GM19240 (cell line): ENCODE data around the gene PHF12.
A peak's percentile ranks its signal among the peaks of the same experiment; 100 is the strongest.

ENCODE experiments used
- DNase-seq: peaks from one replicate; pipeline ENCODE4 v3.0.0; 2011; ENCODE audit warnings: low spot score; ENCODE audit not compliant: insufficient read length

The PHF12 gene

GRCh38 chr17:28951428-28951990 lies at the start of gene PHF12:
TSS of gene PHF12 (minus strand) at chr17:28951518. CDS start at chr17:28950960, 558 bp downstream.
- DNase-seq: peak; percentile 93

DNA sequence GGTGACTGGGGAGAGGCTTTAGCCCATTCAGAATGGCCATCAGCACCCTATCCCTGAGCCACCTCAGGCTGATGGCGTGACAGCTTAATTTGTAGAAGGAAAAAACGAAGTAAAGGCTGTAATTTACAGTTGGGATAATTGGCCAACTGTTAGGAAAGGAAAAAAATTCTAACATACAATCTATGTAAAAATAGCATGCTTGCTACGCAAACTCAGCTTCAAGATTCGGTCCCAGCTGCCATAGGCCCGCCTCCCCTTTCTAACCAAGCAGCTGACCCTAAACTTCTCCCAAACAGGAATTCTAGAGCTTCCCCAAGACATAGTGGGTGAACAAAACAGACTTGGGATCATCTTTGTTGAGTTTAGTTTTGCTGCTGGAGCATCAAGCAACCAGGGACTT lies 49.7 kb upstream of the PHF12 start:
- no peak for DNase-seq

- DNase-seq: no peak
These were observed 47.9 kb upstream of the PHF12 start for GRCh38 chr17:28999206-28999605.

GRCh38 chr17:28997806-28998205 lies 46.5 kb upstream of the PHF12 start:
- no peak for DNase-seq

- no peak for DNase-seq
These were observed 45.3 kb upstream of the PHF12 start for GRCh38 chr17:28996554-28997096.

- no peak for DNase-seq
These were observed 42.5 kb upstream of the PHF12 start for GRCh38 chr17:28993645-28994426.

GRCh38 chr17:28992625-28993600 lies 41.6 kb upstream of the PHF12 start:
- no peak for DNase-seq

GRCh38 chr17:28992185-28992584 lies 40.9 kb upstream of the PHF12 start:
- DNase-seq: no peak

DNA sequence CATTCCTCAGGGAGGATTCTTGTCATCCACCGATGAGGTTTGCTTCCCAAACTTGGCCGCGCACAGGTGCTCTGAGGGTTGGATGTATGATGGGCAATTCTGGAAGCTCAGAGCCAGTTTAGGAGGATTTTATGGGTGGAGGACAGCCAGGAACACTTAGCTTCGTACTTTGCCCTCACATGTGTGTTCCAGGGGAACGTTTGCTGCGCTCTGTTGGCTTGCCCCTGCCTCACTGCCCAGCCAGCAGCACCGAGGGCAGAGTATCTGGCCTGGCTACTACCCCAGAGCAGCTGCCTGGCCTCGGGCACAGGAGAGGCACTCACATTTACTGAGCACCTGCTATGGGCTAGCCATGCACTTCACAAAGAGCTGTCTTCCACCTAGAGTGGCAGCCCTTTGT lies 40.5 kb upstream of the PHF12 start:
- no peak for DNase-seq

GRCh38 chr17:28989028-28989427 lies 37.7 kb upstream of the PHF12 start:
- DNase-seq: no peak

- DNase-seq: no peak
These were observed 37.2 kb upstream of the PHF12 start for GRCh38 chr17:28988475-28988874.

DNA sequence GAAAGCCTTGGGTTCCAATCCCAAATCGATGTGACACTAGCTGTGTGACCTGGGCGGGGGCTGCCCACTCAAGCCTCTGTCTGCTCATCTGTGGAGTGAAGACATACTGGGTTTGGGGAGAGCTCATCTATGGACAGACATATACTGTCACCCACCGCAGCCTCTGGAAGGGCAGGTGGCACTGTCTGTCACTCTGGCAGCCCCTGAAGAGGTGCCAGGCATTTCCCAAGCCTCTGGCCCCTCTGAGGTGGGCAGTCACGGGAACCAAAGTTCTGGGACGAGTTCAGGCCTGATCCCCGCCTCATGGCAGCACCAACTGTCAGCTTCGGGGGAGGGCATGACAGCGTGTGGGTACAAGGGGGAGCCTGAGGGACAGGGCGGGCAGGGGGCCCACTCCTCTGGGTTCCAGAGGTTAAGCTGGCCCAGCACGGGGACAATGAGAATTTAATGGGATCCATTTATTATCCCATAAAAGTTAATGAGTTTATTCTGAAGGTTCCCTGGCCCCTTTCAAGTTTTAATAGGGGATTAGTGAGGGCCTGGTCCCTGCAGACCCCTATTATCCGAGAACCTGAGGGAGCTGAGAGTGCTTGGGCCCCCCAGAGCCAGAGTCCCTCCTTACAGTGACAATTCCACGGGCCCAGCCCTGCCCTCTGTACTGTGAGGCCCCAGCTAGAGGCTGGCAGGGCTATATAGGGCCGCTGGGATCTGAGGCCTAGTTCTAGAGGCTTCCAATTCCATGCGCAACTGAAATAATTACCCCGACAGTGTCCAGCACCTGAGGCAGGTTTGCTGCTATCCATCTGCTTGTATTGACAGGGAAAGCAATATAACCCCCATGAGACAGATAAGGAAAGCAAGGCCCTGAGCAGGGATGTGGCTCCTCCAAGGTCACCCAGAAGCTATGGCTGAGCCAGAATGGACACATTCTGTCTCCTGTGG lies 35.7 kb upstream of the PHF12 start:
- DNase-seq: no peak

DNA sequence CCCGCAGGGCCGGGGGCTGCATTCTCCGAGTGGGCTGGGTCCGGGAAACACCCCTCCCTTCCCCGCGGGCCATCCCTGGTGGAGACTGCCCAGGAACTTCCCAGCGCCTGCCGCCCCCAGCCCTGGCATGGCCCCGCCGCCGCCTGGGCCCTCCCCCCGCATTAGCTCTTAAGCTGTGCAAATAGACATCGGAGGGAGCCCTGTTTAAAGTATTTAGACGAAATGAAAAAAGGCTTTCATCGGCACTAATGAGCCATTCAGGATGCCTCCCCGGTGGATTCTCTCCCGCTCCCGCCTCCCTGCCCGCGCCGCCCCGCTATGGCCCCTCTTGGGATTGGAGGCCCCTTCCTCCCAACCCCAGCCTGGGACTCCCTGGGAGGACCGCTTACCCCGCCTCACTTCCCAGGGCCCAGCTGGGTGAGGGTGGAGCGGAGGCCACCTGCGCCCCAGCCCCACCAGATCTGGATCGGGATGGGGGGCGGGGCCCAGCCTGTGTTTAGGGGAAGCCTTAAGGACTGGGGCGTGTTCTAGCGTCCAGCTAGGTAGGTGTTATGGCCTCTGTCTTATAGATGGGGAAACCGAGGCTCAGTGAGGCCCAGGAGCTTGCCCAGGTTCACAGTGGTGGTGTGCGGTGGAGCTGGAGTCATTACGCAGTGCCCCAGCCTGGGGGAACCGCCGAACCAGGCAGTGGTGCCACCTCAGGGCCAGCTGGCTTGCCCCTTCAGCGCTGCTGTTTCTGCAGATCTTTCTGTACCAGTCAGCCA lies 34.8 kb upstream of the PHF12 start:
- DNase-seq: no peak

DNA sequence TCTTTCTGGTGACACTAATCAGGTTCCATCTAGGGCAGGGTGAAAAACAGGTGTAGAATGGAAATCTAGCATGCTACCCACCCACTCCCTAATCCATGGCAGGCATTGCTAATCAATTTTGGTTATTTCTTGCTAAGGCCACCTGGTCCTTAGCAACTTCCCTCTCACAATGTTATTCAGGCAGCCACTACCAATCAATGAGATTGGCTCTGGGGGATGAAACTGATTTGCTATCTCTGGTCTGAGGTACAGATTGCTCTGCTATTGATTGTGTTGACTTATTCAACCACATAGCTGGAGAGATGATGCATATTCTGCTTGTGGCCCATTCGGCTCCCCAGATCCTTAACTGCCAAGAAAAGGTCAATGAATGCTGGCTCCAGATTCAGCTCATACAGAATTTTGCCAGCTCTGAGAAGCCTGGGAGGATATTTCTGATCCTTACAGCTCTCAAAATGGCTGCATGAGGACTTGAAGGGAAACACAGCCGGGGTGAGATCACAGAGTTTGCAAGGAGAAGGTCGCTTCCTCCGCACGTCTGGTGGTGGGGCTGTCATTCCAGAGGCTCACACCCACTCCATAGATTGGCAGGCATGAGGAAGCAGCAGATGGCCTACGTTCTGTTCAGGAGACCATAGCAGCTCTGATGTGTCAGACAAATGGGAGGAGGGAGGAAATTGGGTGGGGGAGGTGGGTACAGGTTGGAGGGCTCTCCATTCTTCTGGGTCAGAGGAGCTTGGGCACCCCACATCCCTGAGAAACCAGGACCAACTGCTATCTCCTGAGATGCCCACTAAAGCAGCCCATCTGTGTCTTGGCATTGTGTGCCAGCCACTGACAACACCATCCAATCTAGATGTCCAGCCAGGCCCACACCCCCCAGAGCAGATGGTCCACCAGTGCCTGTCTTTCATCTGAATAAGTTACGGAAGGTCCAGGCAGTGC lies 32.2 kb upstream of the PHF12 start:
- no peak for DNase-seq

DNA sequence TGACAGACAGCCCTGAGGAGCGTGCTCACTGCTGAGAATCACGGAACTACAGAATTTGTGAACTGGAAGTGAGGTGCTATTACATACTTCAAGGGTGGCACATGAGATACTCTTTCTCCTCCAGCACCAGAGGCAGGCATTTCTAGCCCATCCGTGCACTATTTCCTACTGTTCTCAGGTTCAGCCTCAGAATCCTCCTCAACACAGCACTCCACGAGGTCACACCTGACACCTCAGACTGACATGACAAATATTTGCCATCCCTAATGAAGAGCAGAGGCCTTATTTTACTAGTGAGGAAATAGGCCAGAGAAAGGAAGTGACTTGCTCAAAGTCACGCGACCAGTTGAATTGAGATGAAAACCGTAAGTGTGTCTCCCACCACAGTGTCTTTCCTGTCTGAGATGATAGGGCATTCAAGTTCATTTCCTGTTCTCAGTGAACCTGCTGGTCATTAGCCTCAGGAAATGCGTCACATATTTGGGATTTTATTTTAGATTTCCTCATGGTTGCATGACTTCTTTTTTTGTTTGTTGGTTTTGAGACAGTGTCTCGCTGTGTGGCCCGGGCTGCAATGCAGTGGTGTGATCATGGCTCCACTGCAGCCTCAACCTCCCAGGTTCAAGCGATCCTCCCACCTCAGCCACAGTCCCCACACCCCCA lies 30.9 kb upstream of the PHF12 start:
- DNase-seq: peak; percentile 66

GRCh38 chr17:28978356-28978964 lies 27.1 kb upstream of the PHF12 start:
- no peak for DNase-seq

DNA sequence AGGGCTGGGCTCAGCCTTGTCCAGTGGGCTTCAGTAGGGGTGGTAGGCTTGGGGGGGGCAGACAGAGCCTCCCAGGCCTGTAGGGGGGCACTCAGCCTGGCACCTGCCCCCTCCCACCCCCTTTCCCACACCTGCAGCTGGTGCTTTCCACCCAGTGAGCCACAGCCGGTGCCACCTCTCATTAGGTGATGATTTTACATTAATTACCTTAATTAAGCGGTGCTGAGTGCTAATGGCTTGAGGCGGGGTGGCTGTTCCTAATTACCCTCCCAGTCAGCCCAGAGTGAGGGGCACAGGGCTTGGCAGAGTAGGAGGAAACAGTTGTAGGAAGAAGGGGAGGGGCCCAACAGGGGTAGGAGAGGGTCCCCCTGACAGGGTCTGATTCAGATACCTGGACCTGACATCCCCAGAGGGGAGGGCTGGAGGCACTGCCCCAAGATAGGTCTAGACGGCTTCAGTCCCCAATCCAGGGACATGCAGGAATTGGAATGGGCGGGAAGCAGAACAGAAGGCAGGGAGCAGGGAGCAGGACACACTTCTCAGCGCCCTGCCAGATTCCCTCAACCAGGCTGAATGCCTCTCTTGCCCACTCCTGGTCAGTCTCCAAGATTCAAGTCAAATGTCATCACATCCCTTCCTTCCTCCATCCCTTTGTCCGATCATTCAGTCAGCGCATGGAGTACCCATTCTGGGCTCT lies 26.5 kb upstream of the PHF12 start:
- no peak for DNase-seq
